Measurements from ENCODE around the gene PLEK.

PLEK gene, protein sequence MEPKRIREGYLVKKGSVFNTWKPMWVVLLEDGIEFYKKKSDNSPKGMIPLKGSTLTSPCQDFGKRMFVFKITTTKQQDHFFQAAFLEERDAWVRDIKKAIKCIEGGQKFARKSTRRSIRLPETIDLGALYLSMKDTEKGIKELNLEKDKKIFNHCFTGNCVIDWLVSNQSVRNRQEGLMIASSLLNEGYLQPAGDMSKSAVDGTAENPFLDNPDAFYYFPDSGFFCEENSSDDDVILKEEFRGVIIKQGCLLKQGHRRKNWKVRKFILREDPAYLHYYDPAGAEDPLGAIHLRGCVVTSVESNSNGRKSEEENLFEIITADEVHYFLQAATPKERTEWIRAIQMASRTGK

DNA sequence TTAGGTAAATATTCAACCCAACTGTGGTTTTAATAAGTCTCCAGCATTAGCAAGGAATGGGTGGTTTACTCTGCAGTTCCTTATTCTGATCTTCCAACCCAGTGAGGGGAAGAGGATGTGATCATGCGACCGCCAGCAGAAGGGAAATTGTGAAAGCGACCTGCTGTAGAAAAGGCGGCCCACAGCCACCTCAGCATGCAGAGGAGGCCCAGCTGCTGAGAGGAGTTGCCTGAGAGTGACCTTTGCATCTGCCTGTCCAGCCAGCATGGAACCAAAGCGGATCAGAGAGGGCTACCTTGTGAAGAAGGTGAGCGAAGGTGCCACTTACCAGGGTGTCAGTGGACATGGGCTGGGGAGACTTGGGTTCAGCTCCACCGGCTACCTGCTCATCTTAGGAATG, at the start of gene PLEK:
PLEK (plus strand) TSS at position 196 of the 400 bp plus-strand sequence; CDS start at position 266, 70 bp downstream.
- Mint-ChIP-seq H3K4me1 (peaks cover 74% of the 10 kb centered on the region), H3K9me3 (no peaks in the 10 kb centered on the region), H3K27ac (peak within 1 kb of the TSS; percentile 97), H3K36me3 (peaks cover 16% of the 10 kb centered on the region), H3K27me3 (no peaks in the 10 kb centered on the region), H3K4me3 (peak within 1 kb of the TSS; percentile 98)
- ATAC-seq = peak; percentile 85

DNA sequence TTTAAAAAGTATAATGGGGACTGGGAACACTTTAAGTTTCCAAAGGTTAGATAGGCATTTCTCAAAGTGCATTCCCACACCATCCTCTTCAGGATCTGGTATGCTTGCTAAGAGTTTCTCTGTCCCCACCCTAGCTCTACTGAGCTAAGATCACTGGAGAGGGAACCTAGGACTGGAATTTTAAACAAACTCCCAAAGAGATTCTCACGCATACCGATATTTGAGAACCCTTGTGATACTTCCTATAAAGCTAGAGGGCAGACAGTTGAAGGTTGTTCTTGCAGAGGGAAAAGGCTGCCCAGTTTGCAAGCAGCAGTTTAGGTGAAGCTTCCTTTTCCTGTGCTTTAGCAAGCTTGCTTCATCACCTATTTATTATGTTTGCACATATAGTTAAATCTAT, 49.0 kb upstream of the PLEK start:
- Mint-ChIP-seq H3K27ac (no peak overlapping the region), H3K4me3 (no peak overlapping the region), H3K27me3 (peaks cover 56% of the 10 kb centered on the region), H3K4me1 (peaks cover 19% of the 10 kb centered on the region), H3K9me3 (peaks cover 3% of the 10 kb centered on the region), H3K36me3 (no peaks in the 10 kb centered on the region)
- ATAC-seq = no peak

GRCh38 chr2:68317971-68318913, 46.8 kb upstream of the PLEK start:
- ATAC-seq = no peak
- Mint-ChIP-seq H3K36me3 (no peaks in the 10 kb centered on the region), H3K4me1 (peaks cover 19% of the 10 kb centered on the region), H3K27me3 (peaks cover 51% of the 10 kb centered on the region), H3K9me3 (peaks cover 3% of the 10 kb centered on the region), H3K4me3 (peak overlapping the region; percentile 66), H3K27ac (peak overlapping the region; percentile 53)

DNA sequence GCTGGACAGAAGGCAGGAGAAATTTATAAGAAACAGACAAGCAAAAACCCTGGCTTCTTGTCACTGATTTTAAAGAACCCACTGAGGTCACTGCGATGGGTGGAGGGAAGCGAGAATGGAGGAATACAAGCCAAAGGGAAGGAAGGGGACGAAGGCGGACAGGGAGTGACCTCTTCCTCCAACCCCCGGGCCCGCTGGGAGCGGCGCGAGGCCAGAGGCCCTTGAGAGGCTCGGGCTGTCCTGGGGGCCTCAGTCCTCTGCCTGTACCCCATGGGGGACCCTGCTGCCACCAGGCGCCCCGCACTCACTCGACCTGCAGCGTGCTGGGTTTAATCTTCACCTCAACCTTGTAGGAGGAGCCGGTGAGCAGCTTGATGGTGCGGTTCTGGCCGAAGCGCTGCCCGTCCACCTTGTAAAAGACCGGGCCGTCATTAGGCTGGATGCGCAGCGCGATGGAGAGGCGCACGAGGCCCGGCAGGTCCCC, 46.1 kb upstream of the PLEK start:
- peak overlapping the region; percentile 66 for H3K4me3 Mint-ChIP-seq
- H3K4me1 Mint-ChIP-seq = peaks cover 19% of the 10 kb centered on the region
- peaks cover under 1% of the 10 kb centered on the region for H3K9me3 Mint-ChIP-seq
- H3K36me3 Mint-ChIP-seq = no peaks in the 10 kb centered on the region
- peaks cover 46% of the 10 kb centered on the region for H3K27me3 Mint-ChIP-seq
- peak; percentile 24 for ATAC-seq
- H3K27ac Mint-ChIP-seq = peak overlapping the region; percentile 53

- H3K4me1 Mint-ChIP-seq = peaks cover 19% of the 10 kb centered on the region
- H3K4me3 Mint-ChIP-seq = peak within 1 kb of the TSS; percentile 66
- H3K36me3 Mint-ChIP-seq = no peaks in the 10 kb centered on the region
- peak within 1 kb of the TSS; percentile 53 for H3K27ac Mint-ChIP-seq
- H3K27me3 Mint-ChIP-seq = peaks cover 40% of the 10 kb centered on the region
- no peaks in the 10 kb centered on the region for H3K9me3 Mint-ChIP-seq
- ATAC-seq = peak; percentile 58
These were observed 45.5 kb upstream of the PLEK start, which contains the start of gene CNRIP1 for GRCh38 chr2:68319398-68320117. Gene CNRIP1, minus strand, starts transcription at chr2:68319949. Its CDS starts 549 bp downstream, at chr2:68319400.

DNA sequence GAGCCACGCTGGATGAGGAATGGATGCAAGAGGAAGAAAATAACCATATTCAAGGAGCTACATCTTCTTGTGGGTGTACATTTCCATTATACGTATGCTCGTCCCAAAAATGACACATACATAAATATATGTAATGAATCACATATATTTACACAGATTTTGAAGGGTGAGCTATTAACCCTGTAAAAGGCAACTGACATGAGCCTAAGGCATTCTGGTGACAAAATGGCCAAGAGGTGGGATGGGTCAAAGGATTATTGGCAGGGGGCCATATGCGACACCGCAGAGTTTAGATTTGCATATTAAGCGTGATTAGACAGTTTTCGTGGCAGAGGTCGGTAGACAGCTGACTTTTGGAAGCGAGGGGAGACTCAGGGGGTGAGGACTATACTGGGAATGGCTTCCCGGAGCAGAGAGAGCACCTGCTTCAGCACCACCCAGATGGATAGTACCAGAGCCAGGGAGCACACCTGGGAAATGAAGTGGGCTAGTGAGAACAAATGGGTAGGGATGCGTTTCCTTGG, 44.9 kb upstream of the PLEK start:
- no peaks in the 10 kb centered on the region for H3K36me3 Mint-ChIP-seq
- peak overlapping the region; percentile 66 for H3K4me3 Mint-ChIP-seq
- H3K27ac Mint-ChIP-seq = no peak overlapping the region
- peaks cover 40% of the 10 kb centered on the region for H3K27me3 Mint-ChIP-seq
- ATAC-seq = no peak
- H3K4me1 Mint-ChIP-seq = peaks cover 19% of the 10 kb centered on the region
- no peaks in the 10 kb centered on the region for H3K9me3 Mint-ChIP-seq

GRCh38 chr2:68325056-68325455, 40.0 kb upstream of the PLEK start:
- Mint-ChIP-seq H3K27me3 (peaks cover 27% of the 10 kb centered on the region), H3K36me3 (no peaks in the 10 kb centered on the region), H3K4me3 (no peak overlapping the region), H3K4me1 (peaks cover 4% of the 10 kb centered on the region), H3K9me3 (no peaks in the 10 kb centered on the region), H3K27ac (no peak overlapping the region)
- ATAC-seq = no peak

DNA sequence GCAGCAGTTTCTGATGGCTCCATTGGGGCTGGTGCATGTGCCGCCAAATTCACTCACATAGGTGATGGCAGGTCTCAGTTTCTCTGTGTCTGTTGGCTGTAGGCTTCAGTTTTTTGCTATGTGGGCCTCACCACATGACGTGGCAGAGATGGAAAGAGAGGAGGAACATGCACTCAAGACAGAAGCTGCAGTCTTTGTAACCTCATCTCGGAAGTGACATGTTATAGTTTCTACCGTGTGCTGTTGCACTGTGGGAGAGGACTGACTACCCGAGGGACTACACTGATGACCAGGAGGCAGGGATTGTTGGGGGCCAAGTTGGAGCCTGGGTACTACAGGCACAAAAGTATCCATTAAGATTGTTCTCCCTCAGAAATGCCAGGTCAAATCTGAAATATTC, 36.2 kb upstream of the PLEK start:
- Mint-ChIP-seq H3K4me1 (no peaks in the 10 kb centered on the region), H3K36me3 (no peaks in the 10 kb centered on the region), H3K4me3 (no peak overlapping the region), H3K9me3 (no peaks in the 10 kb centered on the region), H3K27me3 (peaks cover 29% of the 10 kb centered on the region), H3K27ac (no peak overlapping the region)
- ATAC-seq = no peak

GRCh38 chr2:68330691-68331090, 34.4 kb upstream of the PLEK start:
- Mint-ChIP-seq H3K4me3 (no peak overlapping the region), H3K9me3 (no peaks in the 10 kb centered on the region), H3K27me3 (peaks cover 29% of the 10 kb centered on the region), H3K4me1 (no peaks in the 10 kb centered on the region), H3K27ac (no peak overlapping the region), H3K36me3 (no peaks in the 10 kb centered on the region)
- no peak for ATAC-seq

- H3K27me3 Mint-ChIP-seq = peaks cover 16% of the 10 kb centered on the region
- H3K4me3 Mint-ChIP-seq = no peak overlapping the region
- H3K27ac Mint-ChIP-seq = no peak overlapping the region
- no peaks in the 10 kb centered on the region for H3K9me3 Mint-ChIP-seq
- no peaks in the 10 kb centered on the region for H3K36me3 Mint-ChIP-seq
- no peaks in the 10 kb centered on the region for H3K4me1 Mint-ChIP-seq
- no peak for ATAC-seq
These were observed 32.1 kb upstream of the PLEK start for GRCh38 chr2:68333009-68333408.

DNA sequence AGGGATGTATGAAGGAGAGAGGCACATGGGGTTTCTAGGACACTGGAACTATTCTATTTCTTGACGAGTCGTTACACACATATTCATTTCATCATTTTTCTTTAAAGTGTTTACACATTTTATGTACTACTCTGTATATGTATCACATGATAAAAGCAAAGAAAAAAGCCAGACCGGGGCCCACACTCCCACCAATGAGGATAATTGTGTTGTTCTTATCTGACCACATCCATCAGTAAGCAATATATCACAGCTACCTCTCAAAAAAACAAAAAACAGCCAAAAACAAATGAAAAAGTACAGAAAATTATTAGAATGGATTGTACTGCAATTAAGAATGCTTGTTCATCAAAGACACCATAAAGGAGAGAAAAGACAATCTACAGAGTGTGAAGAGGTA, 31.2 kb upstream of the PLEK start:
- Mint-ChIP-seq H3K4me3 (no peak overlapping the region), H3K27me3 (peaks cover 8% of the 10 kb centered on the region), H3K9me3 (no peaks in the 10 kb centered on the region), H3K27ac (no peak overlapping the region), H3K4me1 (no peaks in the 10 kb centered on the region), H3K36me3 (no peaks in the 10 kb centered on the region)
- ATAC-seq = no peak

- Mint-ChIP-seq H3K4me1 (no peaks in the 10 kb centered on the region), H3K4me3 (no peak overlapping the region), H3K27me3 (peaks cover 8% of the 10 kb centered on the region), H3K27ac (no peak overlapping the region), H3K36me3 (no peaks in the 10 kb centered on the region), H3K9me3 (no peaks in the 10 kb centered on the region)
- no peak for ATAC-seq
These were observed 28.9 kb upstream of the PLEK start for GRCh38 chr2:68336192-68336591.

GRCh38 chr2:68340226-68341061, 24.6 kb upstream of the PLEK start:
- ATAC-seq = no peak
- Mint-ChIP-seq H3K4me3 (no peak overlapping the region), H3K27ac (no peak overlapping the region), H3K4me1 (peaks cover 9% of the 10 kb centered on the region), H3K27me3 (no peaks in the 10 kb centered on the region), H3K9me3 (no peaks in the 10 kb centered on the region), H3K36me3 (no peaks in the 10 kb centered on the region)

- Mint-ChIP-seq H3K27ac (no peak overlapping the region), H3K36me3 (no peaks in the 10 kb centered on the region), H3K4me3 (no peak overlapping the region), H3K27me3 (no peaks in the 10 kb centered on the region), H3K9me3 (no peaks in the 10 kb centered on the region), H3K4me1 (peaks cover 9% of the 10 kb centered on the region)
- no peak for ATAC-seq
These were observed 24.1 kb upstream of the PLEK start for GRCh38 chr2:68341062-68341329.
